ENCODE measurements around the gene GNAS-AS1.

GNAS-AS1 gene

DNA sequence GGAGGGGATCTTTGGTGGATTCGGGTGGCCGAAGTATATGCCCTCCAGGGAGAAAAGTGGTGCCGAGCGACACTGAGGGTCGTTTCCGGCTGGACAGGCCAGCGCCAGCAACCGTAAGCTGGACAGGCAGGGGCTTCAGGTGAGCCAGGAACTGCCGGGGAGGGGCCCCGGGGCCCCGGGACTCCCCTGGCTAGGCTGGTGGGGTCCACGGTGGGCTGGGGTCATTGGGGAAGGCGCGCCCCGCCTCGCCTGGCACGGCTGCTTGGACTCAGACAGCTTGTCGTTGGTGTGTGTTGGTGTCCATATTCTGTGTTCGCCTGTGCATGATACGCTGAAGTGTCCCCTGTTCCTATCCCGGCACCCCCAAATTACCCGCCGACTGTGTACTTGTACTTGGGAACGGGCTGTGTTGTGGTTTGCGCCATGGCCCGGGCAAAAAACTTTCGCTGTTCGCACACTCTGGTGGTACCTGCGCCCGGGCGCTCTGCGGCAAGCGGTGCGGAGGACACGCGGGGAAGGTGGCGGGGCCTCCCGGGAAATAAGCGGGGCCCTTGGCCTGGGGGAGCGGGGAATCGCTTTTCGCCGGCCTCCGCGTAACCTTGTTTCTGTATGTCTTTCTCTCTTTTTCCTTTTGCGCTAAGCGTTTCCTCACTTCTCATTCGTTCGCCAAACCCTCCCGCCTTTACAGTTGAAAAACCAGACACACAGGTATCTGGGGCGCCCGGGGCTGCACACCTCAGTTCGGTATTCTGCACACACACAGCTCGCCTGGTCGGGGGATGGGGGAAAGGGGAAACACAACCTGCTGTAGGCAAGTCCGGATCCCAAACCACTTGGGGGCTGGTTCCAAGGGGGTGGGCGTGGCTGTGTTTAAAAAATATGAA, 5.0 kb upstream of the GNAS-AS1 start:
- DNase-seq = no peak

DNA sequence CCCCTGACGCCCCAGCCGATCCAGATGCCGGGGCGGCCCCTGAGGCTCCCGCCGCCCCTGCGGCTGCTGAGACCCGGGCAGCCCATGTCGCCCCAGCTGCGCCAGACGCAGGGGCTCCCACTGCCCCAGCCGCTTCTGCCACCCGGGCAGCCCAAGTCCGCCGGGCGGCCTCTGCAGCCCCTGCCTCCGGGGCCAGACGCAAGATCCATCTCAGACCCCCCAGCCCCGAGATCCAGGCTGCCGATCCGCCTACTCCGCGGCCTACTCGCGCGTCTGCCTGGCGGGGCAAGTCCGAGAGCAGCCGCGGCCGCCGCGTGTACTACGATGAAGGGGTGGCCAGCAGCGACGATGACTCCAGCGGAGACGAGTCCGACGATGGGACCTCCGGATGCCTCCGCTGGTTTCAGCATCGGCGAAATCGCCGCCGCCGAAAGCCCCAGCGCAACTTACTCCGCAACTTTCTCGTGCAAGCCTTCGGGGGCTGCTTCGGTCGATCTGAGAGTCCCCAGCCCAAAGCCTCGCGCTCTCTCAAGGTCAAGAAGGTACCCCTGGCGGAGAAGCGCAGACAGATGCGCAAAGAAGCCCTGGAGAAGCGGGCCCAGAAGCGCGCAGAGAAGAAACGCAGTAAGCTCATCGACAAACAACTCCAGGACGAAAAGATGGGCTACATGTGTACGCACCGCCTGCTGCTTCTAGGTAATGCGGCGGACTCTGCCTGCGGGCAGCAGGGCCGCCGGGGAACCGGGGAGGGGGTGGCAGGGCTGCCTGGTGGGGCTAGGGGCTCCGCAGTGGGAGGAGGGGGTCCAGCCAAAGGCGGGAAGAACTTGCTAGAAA, 4.2 kb upstream of the GNAS-AS1 start:
- DNase-seq = no peak

DNA sequence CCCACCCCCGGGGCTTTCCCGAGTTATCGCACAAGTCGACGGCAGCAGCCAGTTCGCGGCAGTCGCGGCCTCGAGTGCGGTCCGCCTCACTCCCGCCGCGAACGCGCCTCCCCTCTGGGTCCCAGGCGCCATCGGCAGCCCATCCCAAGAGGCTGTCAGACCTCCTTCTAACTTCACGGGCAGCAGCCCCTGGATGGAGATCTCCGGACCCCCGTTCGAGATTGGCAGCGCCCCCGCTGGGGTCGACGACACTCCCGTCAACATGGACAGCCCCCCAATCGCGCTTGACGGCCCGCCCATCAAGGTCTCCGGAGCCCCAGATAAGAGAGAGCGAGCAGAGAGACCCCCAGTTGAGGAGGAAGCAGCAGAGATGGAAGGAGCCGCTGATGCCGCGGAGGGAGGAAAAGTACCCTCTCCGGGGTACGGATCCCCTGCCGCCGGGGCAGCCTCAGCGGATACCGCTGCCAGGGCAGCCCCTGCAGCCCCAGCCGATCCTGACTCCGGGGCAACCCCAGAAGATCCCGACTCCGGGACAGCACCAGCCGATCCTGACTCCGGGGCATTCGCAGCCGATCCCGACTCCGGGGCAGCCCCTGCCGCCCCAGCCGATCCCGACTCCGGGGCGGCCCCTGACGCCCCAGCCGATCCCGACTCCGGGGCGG, 3.4 kb upstream of the GNAS-AS1 start:
- DNase-seq = no peak

GRCh38 chr20:58853466-58853865, 2.8 kb upstream of the GNAS-AS1 start:
- DNase-seq = no peak

DNA sequence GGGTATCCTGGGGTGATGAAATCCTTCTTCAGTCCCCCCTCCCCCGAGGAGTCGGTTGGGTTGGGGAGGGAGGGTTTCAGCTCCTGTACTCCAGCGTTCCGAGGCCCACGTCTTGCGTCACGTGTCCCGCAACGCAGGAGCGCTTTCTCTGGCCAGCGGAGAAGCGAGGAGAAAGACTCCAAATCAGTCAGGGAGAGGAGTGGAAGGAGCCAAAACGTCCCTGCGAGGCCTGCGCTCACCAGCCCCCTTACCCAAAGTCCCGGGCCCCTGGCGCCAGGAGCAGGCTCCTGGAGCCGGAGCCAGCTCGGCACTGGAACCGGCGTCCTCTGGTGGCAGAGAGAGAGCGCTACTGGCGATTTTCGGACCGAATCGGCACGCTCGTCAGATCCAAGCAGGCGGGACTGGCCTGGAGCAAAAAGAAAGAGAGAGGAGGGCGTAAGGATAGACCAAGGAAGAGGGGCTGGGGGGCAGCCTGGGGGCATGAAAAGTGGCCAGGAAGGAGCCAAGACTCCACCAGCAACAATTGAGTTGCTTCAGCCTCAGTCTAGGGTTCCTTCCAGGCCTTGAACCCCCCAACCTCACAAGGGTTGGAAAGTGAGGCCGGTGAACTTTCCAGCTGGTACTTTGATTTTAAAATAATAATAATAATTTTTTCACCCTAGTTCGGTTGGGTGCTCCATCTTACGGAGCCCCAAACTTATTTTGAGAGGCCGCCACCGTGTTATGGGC, 2.0 kb upstream of the GNAS-AS1 start, which contains the start of gene GNAS:
Gene GNAS (plus strand): TSS at position 174 of the 729 bp plus-strand sequence.
- DNase-seq = no peak

- no peak for DNase-seq
These were observed 1.3 kb upstream of the GNAS-AS1 start for GRCh38 chr20:58851969-58852458.

- no peak for DNase-seq
These were observed 693 bp upstream of the GNAS-AS1 start for GRCh38 chr20:58851221-58851968.

GRCh38 chr20:58847463-58847862, 3.2 kb downstream of the GNAS-AS1 start:
- DNase-seq = no peak

DNA sequence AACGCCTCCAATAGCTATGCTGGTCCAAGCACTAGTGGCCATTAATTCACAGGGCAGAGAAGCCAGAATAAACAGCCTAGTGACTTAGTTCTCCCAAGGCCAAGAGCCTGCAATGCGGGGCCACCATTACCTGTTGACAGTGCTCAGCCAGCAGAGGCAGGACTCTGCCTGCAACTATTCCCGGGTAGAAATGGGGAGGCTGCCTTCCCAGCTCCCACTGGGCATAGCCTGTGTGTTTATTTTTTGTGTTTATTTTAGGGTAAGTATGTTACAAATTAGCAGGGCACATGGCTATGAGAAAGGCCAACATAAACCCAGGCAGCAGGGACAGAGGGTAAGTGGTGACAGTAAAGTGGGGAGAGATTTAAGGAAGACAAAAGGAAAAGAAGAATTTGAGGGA, 5.0 kb downstream of the GNAS-AS1 start:
- DNase-seq = no peak

DNA sequence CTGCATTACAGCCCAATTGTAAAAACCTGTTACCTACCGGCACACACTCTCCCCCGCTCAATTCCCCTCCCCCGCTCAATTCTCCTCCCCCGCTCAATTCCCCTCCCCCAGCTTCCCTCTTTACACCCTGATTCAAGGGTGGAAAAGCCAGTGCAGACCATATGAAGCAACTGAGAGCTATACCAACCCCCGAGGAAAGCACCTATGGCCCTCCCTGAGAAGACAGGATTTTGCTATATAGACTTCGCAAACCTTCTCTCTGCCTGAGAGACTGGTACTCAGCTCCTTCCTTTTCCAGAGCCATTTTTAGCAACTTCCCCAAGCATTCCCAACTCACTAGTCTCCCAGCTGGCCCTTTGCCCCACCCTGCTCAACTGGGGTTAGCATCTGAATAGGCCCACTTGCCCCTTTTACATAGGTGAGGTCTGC, 7.6 kb downstream of the GNAS-AS1 start:
- no peak for DNase-seq

DNA sequence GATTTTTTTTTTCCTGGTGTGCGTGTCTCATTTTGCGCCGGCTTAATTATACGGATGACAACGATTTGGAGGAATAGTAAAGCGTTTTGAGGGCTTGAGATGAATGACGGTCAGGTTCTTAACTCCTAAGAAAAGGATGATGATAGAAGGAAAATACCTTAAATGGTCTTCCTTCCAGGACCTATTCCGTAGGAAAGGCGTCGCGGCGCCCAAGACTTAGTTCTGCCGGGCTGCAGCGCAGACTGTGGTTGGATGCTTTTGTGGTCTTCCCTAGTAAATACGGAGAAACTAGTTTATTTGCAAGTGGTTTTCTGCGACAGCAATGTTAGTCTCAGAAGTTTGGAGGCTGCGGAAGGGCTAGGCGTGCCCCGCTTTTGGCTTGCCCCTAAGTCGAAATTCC, 8.4 kb downstream of the GNAS-AS1 start:
- no peak for DNase-seq

GRCh38 chr20:58841539-58842264, 9.0 kb downstream of the GNAS-AS1 start:
- DNase-seq = no peak

GRCh38 chr20:58840816-58841538, 9.7 kb downstream of the GNAS-AS1 start:
- no peak for DNase-seq

DNA sequence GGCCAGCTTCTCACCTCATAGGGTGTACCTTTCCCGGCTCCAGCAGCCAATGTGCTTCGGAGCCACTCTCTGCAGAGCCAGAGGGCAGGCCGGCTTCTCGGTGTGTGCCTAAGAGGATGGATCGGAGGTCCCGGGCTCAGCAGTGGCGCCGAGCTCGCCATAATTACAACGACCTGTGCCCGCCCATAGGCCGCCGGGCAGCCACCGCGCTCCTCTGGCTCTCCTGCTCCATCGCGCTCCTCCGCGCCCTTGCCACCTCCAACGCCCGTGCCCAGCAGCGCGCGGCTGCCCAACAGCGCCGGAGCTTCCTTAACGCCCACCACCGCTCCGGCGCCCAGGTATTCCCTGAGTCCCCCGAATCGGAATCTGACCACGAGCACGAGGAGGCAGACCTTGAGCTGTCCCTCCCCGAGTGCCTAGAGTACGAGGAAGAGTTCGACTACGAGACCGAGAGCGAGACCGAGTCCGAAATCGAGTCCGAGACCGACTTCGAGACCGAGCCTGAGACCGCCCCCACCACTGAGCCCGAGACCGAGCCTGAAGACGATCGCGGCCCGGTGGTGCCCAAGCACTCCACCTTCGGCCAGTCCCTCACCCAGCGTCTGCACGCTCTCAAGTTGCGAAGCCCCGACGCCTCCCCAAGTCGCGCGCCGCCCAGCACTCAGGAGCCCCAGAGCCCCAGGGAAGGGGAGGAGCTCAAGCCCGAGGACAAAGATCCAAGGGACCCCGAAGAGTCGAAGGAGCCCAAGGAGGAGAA, 10.5 kb downstream of the GNAS-AS1 start:
- DNase-seq = no peak

DNA sequence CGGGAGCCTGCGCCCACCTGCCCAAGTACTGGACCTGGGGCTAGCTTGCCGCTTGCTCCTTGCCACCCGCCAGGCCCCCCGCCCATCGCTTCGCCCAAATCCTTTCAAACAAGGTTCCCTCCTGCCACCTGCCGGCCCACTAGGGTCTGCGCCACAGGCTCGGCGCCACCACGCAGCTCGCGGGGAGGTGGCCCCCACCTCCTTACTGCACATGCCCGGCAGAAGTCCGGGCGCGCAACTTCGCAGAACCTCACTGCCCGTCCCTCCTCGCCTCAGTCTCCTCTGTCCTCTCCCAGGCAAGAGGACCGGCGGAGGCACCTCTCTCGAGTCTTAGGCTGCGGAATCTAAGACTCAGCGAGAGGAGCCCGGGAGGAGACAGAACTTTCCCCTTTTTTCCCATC, 11.2 kb downstream of the GNAS-AS1 start:
- peak; percentile 43 to 81 (median 67) for DNase-seq

DNA sequence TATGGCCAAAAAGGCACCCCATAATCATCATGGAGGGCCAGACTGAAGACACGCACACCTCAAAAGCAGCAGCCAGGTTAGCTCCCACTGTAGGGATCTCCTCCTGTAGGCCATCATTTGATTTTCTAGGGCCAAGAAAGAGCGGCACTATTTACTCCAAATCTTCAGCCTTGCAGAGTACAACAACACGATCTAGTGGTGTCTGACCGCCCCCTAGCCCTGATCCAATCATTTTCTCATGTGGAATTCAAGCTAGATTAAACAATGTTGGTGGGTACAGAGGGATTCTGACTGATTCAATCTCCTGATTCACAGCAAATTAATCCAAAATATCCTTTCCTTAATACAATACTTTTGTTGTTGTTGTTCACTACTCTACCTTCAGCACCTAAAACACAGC, 12.5 kb downstream of the GNAS-AS1 start:
- DNase-seq = no peak

GRCh38 chr20:58837717-58838116, 13.0 kb downstream of the GNAS-AS1 start:
- DNase-seq = no peak

DNA sequence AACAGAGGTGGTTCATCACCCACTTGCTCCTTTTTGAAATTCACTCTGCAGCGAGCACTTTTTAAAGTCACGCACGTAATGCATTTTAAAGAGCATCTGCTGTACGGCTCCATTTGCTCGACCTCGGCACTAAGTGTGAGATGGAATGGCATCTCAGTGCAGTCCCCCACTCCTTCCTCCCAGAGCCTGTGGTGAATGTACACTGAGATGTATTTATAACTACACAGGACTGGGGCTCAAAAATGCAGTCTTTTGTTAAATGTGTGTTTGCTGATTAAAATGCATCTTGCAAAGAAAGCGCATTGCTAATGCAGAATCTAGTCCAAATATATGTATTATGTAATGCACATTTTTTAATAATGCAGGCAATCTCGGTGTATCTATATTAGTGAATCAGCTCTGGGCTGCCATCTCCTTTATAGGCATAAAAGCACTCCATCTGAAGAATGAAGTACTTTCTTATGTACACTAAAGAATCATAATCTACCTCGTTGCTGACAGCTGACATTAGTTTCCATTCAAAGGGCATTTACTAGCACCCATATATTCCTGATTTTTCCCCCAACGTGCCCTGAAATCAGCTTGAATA, 14.0 kb downstream of the GNAS-AS1 start:
- DNase-seq = no peak

DNA sequence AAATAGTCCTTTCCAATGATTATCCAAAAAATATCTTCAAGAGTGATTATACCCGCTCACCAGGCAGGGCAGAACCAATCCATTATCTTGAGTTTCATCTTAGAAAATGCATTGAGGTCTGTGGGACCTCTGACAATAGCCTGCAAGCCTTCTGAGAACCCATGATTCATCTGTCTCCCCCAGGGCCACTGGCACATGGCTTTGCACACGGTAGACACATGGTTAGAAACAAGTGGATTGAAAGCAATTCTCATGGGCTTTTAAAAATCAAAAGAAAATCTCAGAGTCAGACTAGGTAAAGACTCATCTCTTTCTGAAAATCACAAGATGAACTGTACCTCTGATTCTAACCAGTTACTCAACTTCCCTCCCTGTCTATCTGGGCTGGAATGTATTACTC, 15.5 kb downstream of the GNAS-AS1 start:
- DNase-seq = no peak

All from NCI-H1417 (cell line).